Medulla oblongata (tissue), 1 donor: ENCODE results near the gene FGF7.
"Not testable (repeated sequence)": the region's sequence is repeated elsewhere in the genome, so short reads cannot be mapped to it uniquely, and the experiment has no call there.

Source experiments
- DNase-seq: peaks from one replicate; pipeline ENCODE4 v3.0.0-alpha.2; 2015; ENCODE audit errors: extremely low spot score

Gene FGF7

GRCh38 chr15:49423021-49423420 is at the start of gene FGF7:
Gene FGF7, plus strand, starts transcription at chr15:49423242. Its CDS starts 1,056 bp downstream, at chr15:49424298.
- DNase-seq: peak; percentile 49

- no peak for DNase-seq
These were observed 43.0 kb upstream of the FGF7 start for GRCh38 chr15:49379996-49380395.

- DNase-seq: no peak
These were observed 42.1 kb upstream of the FGF7 start for GRCh38 chr15:49380912-49381311.

GRCh38 chr15:49382394-49382793 is 40.6 kb upstream of the FGF7 start:
- DNase-seq: no peak

GRCh38 chr15:49383266-49383665 is 39.8 kb upstream of the FGF7 start:
- no peak for DNase-seq

- DNase-seq: no peak
These were observed 35.6 kb upstream of the FGF7 start for GRCh38 chr15:49387471-49387870.

- DNase-seq: not testable (repeated sequence)
These were observed 20.3 kb upstream of the FGF7 start for GRCh38 chr15:49402515-49403296.

GRCh38 chr15:49406352-49407118 is 16.5 kb upstream of the FGF7 start:
- DNase-seq: no peak

- DNase-seq: no peak
These were observed 12.4 kb upstream of the FGF7 start for GRCh38 chr15:49410641-49411040.

GRCh38 chr15:49412797-49413196 is 10.2 kb upstream of the FGF7 start:
- no peak for DNase-seq

GRCh38 chr15:49415149-49415548 is 7.9 kb upstream of the FGF7 start:
- no peak for DNase-seq

- DNase-seq: no peak
These were observed 7.4 kb upstream of the FGF7 start for GRCh38 chr15:49415638-49416037.

GRCh38 chr15:49418811-49419210 is 4.2 kb upstream of the FGF7 start:
- no peak for DNase-seq

GRCh38 chr15:49421991-49422390 is 1.1 kb upstream of the FGF7 start:
- DNase-seq: peak; percentile 87

GRCh38 chr15:49423901-49424550 is 984 bp downstream of the FGF7 start:
- peak; percentile 21 for DNase-seq

GRCh38 chr15:49424954-49425353 is 1.9 kb downstream of the FGF7 start:
- DNase-seq: no peak

- DNase-seq: no peak
These were observed 4.3 kb downstream of the FGF7 start for GRCh38 chr15:49427372-49427771.

- DNase-seq: no peak
These were observed 5.5 kb downstream of the FGF7 start for GRCh38 chr15:49428409-49429095.

- no peak for DNase-seq
These were observed 7.0 kb downstream of the FGF7 start for GRCh38 chr15:49430046-49430445.

GRCh38 chr15:49435174-49435573 is 12.1 kb downstream of the FGF7 start:
- DNase-seq: no peak

- DNase-seq: no peak
These were observed 13.7 kb downstream of the FGF7 start for GRCh38 chr15:49436751-49437150.
